ENCODE data around the gene SLC39A11.

Gene SLC39A11

DNA sequence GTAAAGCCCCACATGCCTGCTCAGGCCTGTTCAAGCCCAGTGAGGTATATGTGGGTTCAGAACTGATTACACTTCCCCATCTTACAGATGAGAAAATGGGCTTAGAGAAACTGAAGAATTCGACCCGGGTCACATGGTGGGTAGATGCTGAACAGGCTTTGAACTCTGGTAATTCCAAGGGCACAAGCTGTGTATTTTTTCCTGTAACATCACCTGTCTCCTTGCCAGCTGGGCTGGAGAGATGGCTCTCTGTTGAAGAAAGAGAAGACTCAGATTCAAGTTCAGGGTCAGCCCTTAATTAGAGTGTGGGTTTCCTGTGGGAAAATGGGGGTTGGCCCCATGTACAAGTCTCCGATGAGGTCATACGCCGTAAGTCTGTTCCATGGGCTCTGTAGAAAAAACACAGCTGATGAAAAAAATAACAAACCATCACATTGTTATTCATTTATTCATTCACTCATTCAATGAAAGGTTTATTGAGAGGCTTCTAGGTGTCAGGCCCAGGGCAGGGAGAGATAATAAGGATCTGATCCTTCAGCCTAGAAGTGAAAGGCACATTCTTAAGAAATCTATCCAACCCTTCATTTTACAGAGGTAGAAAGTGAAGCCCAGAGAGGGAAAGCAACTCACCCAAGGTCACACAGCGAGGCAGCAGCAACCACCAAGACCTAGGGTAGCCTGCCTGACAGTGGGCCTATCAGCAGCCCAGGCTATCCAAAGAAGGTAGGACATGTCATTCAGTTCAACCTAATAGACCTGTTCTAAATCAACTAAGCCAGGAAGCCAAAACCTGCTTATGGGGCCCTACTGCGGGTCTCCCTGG, 488.9 kb downstream of the SLC39A11 start:
- no peak for DNase-seq (ENCODE audit: low read depth in 1 of 2, low spot score in 1 of 2)

DNA sequence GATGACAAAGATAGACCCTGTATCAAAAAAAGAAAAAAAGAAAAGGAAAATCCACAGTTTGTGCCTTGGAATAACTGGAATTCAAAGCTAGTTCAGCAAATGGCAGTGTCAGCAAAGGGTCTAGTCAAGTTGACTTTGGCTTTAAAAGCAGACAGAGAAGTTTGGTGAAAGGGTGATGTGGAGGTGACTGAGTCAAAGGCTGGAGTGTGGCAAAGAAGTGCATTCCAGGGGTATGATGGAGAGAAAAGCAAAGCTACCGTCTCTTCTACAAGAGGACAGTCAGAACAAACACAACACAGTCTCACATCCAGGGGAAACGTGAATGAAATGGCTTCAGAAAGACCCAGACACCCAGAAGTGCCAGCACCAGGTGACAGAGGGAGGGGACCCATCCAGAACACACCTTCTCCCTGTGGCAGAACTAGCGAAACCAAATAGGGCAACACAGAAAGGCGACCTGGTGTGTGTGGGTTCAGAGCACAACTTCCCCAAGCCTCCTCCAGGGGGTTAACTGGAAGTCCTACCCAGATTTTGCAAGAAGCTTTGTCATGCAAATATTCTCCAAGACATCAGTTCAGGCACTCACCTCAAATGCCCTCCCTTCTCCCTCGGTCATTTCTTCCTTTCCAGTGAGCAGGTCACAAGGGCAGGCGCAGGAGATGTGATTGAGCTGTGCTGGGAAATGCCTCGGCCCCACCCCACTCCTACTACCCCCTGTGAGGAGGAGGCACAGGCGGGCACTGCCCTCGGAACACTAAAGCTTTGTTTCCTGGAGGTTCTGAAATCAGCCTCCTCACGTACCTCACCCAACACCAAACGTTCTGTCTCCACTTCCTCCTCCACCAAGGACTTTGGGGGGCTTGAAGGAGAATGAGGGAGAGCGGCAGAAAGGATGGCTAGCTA, 489.7 kb downstream of the SLC39A11 start:
- DNase-seq (ENCODE audit: low read depth in 1 of 2, low spot score in 1 of 2) = no peak

DNA sequence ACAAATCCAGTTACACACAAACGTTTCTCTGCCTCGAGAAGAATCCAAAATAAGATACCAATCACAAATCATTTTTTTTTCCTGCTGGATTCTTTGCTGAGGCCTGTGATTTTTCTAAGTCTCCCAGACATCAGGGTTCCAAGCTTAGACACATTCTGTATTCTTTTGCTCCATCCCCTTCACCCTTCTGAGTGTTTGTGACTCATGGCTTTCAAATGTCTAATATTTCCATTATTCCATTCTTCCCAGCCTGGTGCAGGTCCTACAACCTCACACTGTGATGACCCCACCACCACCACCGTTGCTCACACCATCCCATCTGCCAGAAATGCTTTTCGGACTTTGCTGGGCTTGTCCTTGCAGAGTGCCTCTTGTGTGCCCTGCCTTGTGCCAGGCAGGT, 491.6 kb downstream of the SLC39A11 start:
- DNase-seq (ENCODE audit: low read depth in 1 of 2, low spot score in 1 of 2) = no peak

DNA sequence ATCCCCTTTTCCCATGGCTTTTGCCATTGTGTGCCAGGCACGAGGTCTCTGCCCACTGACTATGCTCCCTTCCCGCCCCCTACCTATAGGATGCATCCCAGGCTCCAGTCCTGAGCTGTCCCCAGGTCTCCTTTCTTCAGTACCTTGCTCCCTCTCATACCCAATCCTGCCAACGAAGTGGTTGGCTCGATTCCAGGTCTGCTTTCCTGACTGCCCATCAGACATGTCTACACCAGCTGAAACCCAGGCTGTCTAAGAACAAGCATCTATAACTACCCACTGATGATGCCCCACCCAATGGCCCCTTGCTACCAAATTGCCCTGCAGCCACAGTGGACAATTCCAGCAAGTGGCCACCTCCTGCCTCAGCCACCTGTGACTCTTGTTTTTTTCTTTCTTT, 492.6 kb downstream of the SLC39A11 start:
- no peak for DNase-seq (ENCODE audit: low read depth in 1 of 2, low spot score in 1 of 2)

DNA sequence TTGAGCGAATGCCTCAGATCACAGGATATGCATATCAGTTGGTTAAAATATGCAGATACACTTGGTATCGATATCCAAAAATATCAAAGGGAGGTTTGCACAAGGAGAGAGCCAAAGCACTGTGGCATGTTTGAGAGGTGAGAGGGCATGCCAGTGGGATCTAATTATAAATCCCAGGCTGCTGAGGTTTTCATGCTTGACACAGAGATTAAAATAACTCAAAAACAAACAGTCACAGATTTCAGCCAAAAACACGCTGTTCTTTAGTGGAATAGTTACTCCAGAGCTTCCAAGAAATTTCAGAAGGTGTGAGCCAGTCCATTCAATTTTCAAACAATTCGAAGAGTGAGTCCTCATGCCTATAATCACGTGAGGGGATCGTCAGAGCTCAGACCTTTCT, 493.8 kb downstream of the SLC39A11 start:
- no peak for DNase-seq (ENCODE audit: low read depth in 1 of 2, low spot score in 1 of 2)

DNA sequence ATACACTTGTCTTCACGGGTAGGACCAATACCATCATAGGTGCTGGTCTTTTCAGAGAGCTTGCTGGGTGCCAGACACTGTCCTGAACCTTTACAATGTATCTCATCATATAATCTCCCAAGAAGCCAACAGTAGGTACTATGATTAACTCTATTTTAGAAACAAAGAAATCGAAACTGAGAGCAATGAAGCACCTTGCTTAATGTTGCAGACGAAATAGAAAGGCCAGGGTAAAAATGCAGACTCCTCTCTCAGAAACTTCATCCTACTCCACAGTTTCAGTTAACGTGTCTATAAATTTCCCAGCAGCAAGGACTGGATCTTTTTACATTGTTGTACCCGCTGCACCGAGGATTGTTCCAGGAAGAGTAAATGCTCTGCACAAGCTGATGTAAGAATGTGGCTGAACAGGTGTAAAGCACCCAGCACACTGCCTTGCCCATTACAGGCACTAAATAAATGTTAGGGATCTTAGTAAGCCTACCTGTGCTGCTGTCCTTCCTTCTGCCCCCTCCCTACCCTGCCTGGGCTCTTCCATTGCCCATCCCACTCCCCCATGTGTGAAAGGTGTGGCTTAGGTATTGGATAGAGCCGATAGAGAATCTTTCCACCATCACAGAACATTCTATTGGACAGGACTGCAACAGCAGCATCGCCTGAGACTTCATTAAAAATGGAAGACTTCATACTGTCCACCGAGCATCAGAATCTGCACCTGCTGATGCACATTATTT, 495.0 kb downstream of the SLC39A11 start:
- no peak for DNase-seq (ENCODE audit: low read depth in 1 of 2, low spot score in 1 of 2)

All from activated CD4-positive, alpha-beta T cell treated with anti-CD3 and anti-CD28 coated beads, Interleukin-2, amount 50 U/mL, for 24 hours (primary cell).